HepG2 (cell line): ENCODE data around the gene SCUBE1. TPM values are rescaled to one million over a fixed set of nuclear protein-coding genes. Genes with fewer than 3 reads are reported as not detected.

Experiments
- ETS1 ChIP-seq: sonication (generic); formaldehyde crosslinking; IDR thresholded peaks from 2 replicates; pipeline ENCODE4 v1.4.0; 2020; ENCODE audit warnings: missing genetic modification reagents
- HES4 ChIP-seq: sonication (generic); formaldehyde crosslinking; IDR thresholded peaks from 2 replicates; pipeline ENCODE4 v1.9.0; 2021; ENCODE audit warnings: mild to moderate bottlenecking, missing genetic modification reagents, borderline replicate concordance
- NR2F2 ChIP-seq: IDR thresholded peaks from 2 replicates; pipeline ENCODE4 v1.6.1; 2012; ENCODE audit warnings: low read depth, inconsistent platforms, borderline replicate concordance
- PRPF4 ChIP-seq: fragments of 200-400 bp; formaldehyde crosslinking; IDR thresholded peaks from 2 replicates; pipeline ENCODE4 v1.6.1; 2016; ENCODE audit warnings: low read length, low read depth; ENCODE audit not compliant: poor library complexity, severe bottlenecking
- TBX3 ChIP-seq: fragments of 450-650 bp; IDR thresholded peaks from 2 replicates; pipeline ENCODE4 v1.6.1; 2017; ENCODE audit warnings: antibody characterized with exemption, mild to moderate bottlenecking, inconsistent platforms, borderline replicate concordance
- TRIM22 ChIP-seq: fragments of 450-650 bp; IDR thresholded peaks from 2 replicates; pipeline ENCODE4 v1.6.1; 2017
- TRIM24 ChIP-seq: sonication (generic); formaldehyde crosslinking; IDR thresholded peaks from 2 replicates; pipeline ENCODE4 v1.8.0; 2022; ENCODE audit warnings: mild to moderate bottlenecking, missing genetic modification reagents
- WIZ ChIP-seq: sonication (generic); formaldehyde crosslinking; IDR thresholded peaks from 2 replicates; pipeline ENCODE4 v1.5.1; 2020; ENCODE audit warnings: mild to moderate bottlenecking, missing genetic modification reagents
- ZBTB40 ChIP-seq, 2 experiments: fragments of 450-650 bp in 1 of 2; sonication (generic) in 1 of 2; formaldehyde crosslinking in 1 of 2; IDR thresholded peaks; 2 replicates each; pipeline versions ENCODE4 v1.6.1 to v1.8.0; 2016 to 2022; ENCODE audit warnings: antibody characterized with exemption in 1 of 2, mild to moderate bottlenecking in 1 of 2, missing genetic modification reagents in 1 of 2
- ZKSCAN1 ChIP-seq: fragments of 150-350 bp; IDR thresholded peaks from 2 replicates; pipeline ENCODE4 v1.6.1; 2014; ENCODE audit warnings: low read length
- ZNF235 ChIP-seq: sonication (generic); formaldehyde crosslinking; IDR thresholded peaks from 2 replicates; pipeline ENCODE4 v1.8.1; 2023; ENCODE audit warnings: mild to moderate bottlenecking, missing genetic modification reagents, borderline replicate concordance
- ZNF598 ChIP-seq: sonication (generic); formaldehyde crosslinking; IDR thresholded peaks from 2 replicates; pipeline ENCODE4 v1.5.1; 2020; ENCODE audit warnings: mild to moderate bottlenecking, missing genetic modification reagents, borderline replicate concordance
- ZNF740 ChIP-seq: sonication (generic); formaldehyde crosslinking; IDR thresholded peaks from 2 replicates; pipeline ENCODE4 v1.4.0; 2020; ENCODE audit warnings: missing genetic modification reagents
- ZNF782 ChIP-seq: sonication (generic); formaldehyde crosslinking; IDR thresholded peaks from 2 replicates; pipeline ENCODE4 v1.4.0; 2020; ENCODE audit warnings: missing genetic modification reagents, mild to moderate bottlenecking, borderline replicate concordance
- polyA plus RNA-seq, 8 experiments: library from polyadenylated mRNA; depleted of rRNA in 3 of 8; stranded (reverse) in 7 of 8; unstranded in 1 of 8; fragments of >200 nt; fragmentation: Illumina TruSeq in 4 of 8; extraction: Trizol in 4 of 8; gene quantifications; 2 replicates each; pipeline versions ENCODE4 v1.2.1 to v1.2.3, GENCODE V29; 2011 to 2016; ENCODE audit warnings: low read depth in 4 of 8, missing spikeins in 1 of 8, mixed read lengths in 1 of 8; ENCODE audit not compliant: insufficient read depth in 1 of 8
- total RNA-seq, 5 experiments: library from RNA; depleted of rRNA; stranded (reverse); fragments of >200 nt; fragmentation: Illumina TruSeq; extraction: Trizol; gene quantifications; 2 replicates each; pipeline ENCODE4 v1.2.3, GENCODE V29; 2016; ENCODE audit warnings: low read depth in 1 of 5
- TF ChIP-seq, protein P1 (sequence below): IDR thresholded peaks from 2 replicates; pipeline ENCODE4 v1.6.1; 2012; ENCODE audit warnings: inconsistent platforms

The SCUBE1 gene
- total and polyA plus RNA-seq, 2 of the 13 experiments (the other 11 are each of a cell fraction or from before 2014, with no cell fraction given), result under 0.01 to 0.05 TPM

GRCh38 chr22:43187171-43188099 is 155.7 kb downstream of the SCUBE1 start (continued):
- TF ChIP-seq ZNF740 (CRISPR knock-in tag) (peak; percentile 38; the same call in 1 of the 2 replicates), PRPF4 (no peak), ZKSCAN1 (no peak), TBX3 (no peak), HES4 (CRISPR knock-in tag) (no peak), TRIM22 (no peak), NR2F2 (no peak), WIZ (CRISPR knock-in tag) (no peak), ZNF598 (no peak), ZNF235 (CRISPR knock-in tag) (peak; percentile 57; the same call in 1 of the 2 replicates), ETS1 (no peak), TRIM24 (CRISPR knock-in tag) (no peak), ZNF782 (CRISPR knock-in tag) (no peak), ZBTB40 (IDR thresholded peaks at IDR 0.05) (no peak), ZBTB40 (CRISPR knock-in tag; IDR thresholded peaks at IDR 0.05) (peak; percentile 56; the same call in 1 of the 2 replicates)
- TF ChIP-seq, protein P1, sequence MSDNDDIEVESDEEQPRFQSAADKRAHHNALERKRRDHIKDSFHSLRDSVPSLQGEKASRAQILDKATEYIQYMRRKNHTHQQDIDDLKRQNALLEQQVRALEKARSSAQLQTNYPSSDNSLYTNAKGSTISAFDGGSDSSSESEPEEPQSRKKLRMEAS, result peak; percentile 37; the same call in 1 of the 2 replicates
